ENCODE measurements around the gene FAM3C. TPM values are rescaled to one million over a fixed set of nuclear protein-coding genes. Genes with fewer than 3 reads are reported as not detected.
"Not testable (repeated sequence)": the region's sequence is repeated elsewhere in the genome, so short reads cannot be mapped to it uniquely, and the experiment has no call there.

The FAM3C gene
- total RNA-seq, 4 donors from 2014 or later = 44.3 to 129 (median 49.0) TPM

- TF ChIP-seq CTCF (IDR thresholded peaks at IDR 0.05) = no peak
- no peak for DNase-seq (ENCODE audit: low spot score)
- no peak for ATAC-seq (ENCODE audit: low FRiP score)
These were observed 32.9 kb upstream of the FAM3C start for GRCh38 chr7:121428855-121429489.

- ATAC-seq (ENCODE audit: low FRiP score); DNase-seq (ENCODE audit: low spot score): not testable (repeated sequence)
These were observed 25.6 kb upstream of the FAM3C start for GRCh38 chr7:121421743-121422142.

- no peak for TF ChIP-seq CTCF (IDR thresholded peaks at IDR 0.05)
- no peak for DNase-seq (ENCODE audit: low spot score)
- ATAC-seq (ENCODE audit: low FRiP score) = no peak
These were observed 24.9 kb upstream of the FAM3C start for GRCh38 chr7:121420976-121421375.

GRCh38 chr7:121419201-121420148 is 23.4 kb upstream of the FAM3C start:
- no peak for ATAC-seq (ENCODE audit: low FRiP score)

GRCh38 chr7:121416533-121416932 is 20.4 kb upstream of the FAM3C start:
- TF ChIP-seq CTCF (IDR thresholded peaks at IDR 0.05) = no peak
- DNase-seq (ENCODE audit: low spot score) = no peak
- ATAC-seq (ENCODE audit: low FRiP score) = no peak

More at GRCh38 chr7:121419201-121420148, 23.4 kb upstream of the FAM3C start:
- no peak for TF ChIP-seq CTCF (IDR thresholded peaks at IDR 0.05)
- DNase-seq (ENCODE audit: low spot score) = no peak

GRCh38 chr7:121414436-121414835 is 18.3 kb upstream of the FAM3C start:
- ATAC-seq (ENCODE audit: low FRiP score) (no peak), DNase-seq (ENCODE audit: low spot score) (no peak)
- no peak for TF ChIP-seq CTCF (IDR thresholded peaks at IDR 0.05)

GRCh38 chr7:121411597-121411979 is 15.5 kb upstream of the FAM3C start:
- ATAC-seq (ENCODE audit: low FRiP score) (no peak), DNase-seq (ENCODE audit: low spot score) (no peak)
- no peak for TF ChIP-seq CTCF (IDR thresholded peaks at IDR 0.05)
